HG02981 (cell line): Measurements from ENCODE around the gene GAS2L1.

Experiments
- ATAC-seq: cut with Tn5 transposase; IDR thresholded peaks from one replicate; pipeline ENCODE4 v1.9.1; 2021; ENCODE audit warnings: mild to moderate bottlenecking, moderate library complexity; ENCODE audit not compliant: unreplicated experiment

The GAS2L1 gene

DNA sequence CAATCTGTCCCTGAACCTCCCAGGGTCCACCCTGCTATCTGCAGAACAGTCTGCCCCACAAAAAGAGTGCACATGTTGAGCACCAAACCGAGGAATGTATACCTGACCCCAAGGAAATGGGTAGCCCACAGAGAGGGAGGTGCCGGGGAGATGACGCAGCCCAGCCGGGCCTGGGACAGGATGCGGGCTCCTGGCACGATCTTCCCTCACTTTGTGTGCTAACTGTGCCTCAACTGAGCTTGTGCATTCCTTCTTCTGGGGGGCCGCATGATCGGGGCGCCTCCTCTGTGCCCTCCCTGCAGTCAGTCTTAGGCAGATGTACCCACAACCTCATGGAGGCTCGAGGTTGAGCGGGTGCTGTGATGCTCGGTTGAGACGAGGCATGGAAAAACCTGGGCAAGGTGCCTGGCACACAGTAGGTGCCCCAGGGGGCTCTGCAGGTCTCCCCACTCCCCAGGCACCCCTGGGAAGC is 2.4 kb downstream of the GAS2L1 start:
- no peak for ATAC-seq

DNA sequence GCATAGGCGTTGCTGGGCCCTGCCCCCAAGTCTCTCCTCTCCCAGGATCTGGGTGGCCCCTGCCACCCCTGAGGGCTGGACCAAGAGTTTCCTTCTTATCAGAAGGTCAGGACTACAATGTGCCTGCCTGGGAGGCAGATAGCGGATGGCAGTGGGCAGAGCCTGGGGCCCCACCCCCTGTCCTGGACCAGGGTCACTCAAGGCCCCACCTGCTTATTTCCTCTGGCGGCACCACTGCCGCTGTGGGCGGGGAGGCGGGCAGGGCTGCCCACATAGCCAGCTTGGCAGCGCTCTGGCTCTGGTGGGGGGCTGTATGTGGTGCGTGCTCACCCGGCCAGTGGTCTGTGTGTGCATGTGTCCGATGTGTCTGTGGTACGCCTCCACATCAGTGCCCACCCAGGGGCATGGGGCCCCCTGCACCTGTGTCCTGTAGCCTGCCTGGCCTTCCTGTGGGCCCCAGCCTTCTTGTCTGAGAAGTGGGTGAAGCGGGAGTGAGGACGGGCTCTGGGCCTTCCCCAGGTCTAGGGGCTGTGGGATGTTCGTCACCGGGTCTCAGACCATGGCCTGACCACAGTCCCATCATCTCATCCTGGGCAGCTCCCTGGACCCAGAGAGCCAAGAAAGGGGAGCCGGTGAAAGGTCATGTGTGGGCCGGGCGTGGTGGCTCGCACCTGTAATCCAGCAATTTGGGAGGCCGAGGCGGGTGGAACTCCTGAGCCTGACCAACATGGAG is 3.0 kb downstream of the GAS2L1 start:
- no peak for ATAC-seq

DNA sequence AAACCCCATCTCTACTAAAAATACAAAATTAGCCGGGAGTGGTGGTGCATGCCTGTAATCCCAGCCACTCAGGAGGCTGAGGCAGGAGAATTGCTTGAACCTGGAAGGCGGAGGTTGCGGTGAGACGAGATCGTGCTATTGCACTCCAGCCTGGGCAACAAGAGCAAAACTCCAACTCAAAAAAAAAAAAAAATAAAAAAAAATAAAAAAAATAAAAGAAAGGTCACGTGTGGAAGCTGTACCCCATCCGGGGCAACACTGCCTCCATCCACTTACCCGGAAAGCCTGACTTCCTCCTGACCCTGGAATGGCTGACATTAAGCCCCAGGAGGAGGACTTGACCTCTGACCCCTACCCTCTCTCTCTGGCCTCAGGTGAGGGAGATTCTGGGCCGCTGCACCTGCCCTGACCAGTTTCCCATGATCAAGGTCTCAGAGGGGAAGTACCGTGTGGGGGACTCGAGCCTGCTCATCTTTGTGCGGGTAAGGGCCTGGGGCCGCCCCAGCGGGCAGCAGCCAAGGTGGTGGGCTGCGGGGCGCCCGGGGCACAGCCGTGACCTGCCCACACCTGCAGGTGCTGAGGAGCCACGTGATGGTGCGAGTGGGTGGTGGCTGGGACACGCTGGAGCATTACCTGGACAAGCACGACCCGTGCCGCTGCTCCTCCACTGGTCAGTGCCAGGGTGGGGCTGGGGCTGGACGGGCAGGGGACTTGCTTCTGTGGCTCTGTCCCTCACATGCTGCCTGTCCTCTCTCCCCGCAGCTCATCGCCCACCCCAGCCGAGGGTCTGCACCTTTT is 3.8 kb downstream of the GAS2L1 start:
- ATAC-seq: no peak

DNA sequence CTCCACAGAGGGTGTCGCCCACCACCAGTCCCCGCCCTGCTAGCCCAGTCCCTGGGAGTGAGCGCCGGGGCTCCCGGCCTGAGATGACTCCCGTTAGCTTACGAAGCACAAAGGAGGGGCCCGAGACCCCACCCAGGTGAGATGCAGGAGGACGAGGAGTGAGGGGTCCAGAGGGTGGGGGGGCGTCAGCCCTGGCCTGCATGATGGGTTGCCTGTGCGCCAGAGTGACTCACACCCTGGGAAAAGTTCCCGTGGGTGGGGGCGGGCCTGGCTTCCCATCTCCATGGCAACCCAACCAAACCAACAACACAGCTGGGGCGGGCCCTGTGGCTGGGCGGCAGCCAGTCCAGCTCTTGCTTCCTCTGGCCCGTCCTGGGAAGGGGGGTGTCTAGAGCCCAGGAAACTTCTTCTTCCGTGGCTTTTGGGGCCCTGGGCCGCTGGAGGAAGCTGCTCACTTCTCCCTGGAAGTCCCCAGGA is 4.5 kb downstream of the GAS2L1 start:
- ATAC-seq: no peak

DNA sequence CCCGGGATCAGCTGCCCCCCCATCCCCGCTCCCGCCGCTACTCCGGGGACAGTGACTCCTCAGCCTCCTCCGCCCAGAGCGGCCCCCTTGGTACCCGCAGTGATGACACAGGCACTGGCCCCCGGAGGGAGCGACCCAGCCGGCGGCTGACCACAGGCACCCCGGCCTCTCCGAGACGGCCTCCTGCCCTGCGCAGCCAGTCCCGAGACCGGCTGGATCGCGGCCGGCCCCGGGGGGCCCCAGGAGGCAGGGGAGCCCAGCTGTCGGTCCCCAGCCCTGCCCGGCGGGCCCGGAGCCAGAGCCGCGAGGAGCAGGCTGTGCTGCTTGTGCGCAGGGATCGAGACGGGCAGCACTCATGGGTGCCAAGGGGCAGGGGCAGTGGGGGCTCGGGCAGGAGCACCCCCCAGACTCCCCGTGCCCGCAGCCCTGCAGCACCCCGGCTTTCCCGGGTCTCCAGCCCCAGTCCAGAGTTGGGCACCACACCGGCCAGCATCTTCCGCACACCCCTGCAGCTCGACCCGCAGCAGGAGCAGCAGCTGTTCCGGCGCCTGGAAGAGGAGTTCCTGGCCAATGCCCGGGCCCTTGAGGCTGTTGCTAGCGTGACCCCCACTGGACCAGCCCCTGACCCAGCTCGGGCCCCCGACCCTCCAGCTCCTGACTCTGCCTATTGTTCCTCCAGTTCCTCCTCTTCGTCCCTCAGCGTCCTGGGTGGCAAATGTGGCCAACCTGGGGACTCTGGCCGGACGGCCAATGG is 5.2 kb downstream of the GAS2L1 start:
- no peak for ATAC-seq

DNA sequence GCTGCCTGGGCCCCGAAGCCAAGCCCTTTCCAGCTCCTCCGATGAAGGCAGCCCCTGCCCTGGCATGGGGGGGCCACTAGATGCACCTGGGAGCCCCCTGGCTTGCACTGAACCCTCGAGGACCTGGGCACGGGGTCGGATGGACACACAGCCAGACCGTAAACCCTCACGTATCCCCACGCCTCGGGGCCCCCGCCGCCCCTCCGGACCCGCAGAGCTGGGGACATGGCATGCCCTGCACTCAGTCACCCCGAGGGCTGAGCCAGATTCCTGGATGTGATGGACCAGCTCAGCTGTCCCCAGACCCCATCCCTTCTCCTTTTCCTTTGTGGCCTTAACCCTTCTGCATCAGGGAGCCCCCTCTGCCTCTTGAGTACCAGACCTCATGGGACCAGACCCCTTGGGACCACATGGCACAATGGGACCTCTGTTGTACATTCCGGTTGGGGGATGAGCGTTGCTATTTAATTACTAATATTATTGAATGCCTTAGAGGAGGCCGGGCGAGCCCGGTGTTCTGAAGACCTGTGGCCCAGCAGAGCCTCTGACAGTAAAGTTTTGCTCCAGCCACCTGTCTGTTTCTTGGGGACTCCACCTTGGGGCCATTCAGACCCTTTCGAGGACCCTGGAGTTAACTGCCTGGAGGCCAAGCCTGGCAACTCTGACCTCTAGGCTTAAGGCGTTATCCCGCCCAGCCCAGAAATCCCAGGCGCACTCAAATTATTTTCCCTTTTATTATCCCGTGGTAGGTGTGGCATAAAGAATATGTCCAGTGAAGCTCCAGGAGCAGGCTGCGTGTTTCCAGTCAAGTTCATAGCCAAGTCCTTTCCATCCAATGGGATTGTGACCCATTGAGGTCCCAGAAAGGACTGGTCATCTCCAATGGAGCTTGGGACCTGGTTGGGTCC is 6.0 kb downstream of the GAS2L1 start:
- no peak for ATAC-seq

DNA sequence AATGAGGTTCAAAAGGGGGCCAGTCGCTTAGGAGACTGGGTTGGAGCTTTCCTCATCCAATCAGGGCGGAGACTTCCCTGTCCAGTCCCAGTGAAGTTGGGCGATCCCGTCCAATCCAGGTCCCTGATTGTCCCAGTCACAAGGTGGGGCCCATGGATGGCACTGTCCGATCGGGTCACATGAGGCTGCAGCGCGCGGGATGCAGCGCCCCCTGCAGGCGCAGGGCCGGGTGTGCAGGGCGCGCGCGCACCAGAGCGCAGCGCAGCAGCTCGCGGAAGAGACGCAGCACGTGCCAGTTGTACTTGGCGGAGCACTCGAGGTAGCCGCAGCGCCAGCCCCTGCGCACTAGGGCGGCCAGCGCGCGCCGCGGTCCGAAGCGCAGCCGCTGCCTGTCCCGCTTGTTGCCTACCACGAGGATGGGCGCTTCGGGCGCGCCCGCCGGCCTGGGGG is 6.7 kb downstream of the GAS2L1 start:
- ATAC-seq: no peak

DNA sequence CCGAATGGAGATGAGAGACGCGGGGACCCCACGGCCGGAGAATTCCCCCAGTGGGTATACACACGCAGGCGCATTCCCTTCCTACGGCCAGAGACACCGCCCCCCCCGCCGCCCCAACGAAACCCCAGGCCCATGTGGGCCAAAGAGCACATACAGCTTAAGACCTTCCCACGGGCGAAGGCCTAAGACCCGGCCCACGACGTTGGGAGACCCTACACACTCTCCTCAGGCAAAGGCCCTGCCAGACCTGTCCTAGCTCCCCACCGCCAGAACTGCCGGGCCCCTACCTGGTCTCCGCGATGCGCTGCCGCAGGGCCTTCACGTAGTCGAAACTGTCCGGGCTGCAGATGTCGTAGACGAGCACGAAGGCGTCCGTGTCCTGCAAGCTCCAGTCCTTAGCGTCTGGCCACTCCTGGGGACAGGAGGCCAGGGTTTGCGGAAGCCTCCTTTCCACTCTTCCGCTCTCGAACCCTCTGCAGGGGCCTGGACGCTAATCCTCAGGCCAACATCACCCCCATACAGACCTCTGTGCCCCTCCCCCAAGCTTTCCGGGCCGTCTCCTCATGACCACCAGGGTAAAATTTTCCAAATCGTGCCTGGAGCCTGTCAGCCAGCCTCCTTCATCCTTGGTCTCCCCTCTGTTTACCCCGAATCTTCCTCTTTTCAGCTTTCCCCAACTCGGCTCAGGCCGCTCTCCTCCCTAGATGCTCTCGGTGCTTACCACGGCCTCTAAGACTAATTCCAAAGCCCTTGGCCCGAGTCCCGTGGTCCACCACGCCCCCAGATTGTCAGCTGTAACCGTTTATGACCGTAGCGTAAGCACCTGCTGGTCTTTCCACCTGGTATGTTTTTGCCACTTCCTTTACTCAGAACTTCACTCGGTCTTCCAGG is 7.4 kb downstream of the GAS2L1 start:
- ATAC-seq: no peak

DNA sequence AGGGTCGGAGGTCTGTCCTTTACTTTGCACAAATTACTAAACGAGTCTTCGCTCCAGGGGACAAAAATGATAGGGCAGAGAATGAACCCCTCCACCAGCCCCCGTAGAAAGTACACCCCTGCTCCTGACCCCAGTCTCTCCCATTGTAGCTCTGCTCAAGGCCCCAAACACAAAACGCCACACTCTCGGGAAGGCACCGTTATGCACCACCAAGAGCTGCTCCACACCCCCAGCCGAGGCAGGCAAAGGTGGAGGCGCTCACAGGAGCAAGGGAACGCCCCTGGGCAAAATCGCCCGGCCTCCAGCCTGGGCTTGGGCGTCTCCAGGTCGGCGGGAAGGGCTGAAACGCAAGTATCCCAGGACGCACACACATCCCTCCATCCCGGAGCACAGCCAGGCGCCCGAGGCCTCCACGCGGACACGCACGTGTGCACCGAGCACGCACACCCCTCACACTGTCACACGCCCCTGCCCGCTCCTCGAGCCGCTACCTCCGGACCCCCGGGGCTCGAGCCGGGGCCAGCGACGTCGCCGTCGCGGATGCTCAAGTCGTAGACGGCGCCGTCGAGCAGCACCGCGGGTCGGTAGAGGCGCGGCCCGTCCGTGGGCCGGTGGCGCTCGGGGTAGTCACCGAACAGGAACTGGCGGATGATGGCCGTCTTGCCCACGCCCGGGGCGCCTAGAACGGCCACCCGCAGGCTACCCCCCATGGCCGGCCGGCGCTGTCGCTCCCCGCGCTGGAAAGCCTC is 8.3 kb downstream of the GAS2L1 start:
- ATAC-seq: no peak

DNA sequence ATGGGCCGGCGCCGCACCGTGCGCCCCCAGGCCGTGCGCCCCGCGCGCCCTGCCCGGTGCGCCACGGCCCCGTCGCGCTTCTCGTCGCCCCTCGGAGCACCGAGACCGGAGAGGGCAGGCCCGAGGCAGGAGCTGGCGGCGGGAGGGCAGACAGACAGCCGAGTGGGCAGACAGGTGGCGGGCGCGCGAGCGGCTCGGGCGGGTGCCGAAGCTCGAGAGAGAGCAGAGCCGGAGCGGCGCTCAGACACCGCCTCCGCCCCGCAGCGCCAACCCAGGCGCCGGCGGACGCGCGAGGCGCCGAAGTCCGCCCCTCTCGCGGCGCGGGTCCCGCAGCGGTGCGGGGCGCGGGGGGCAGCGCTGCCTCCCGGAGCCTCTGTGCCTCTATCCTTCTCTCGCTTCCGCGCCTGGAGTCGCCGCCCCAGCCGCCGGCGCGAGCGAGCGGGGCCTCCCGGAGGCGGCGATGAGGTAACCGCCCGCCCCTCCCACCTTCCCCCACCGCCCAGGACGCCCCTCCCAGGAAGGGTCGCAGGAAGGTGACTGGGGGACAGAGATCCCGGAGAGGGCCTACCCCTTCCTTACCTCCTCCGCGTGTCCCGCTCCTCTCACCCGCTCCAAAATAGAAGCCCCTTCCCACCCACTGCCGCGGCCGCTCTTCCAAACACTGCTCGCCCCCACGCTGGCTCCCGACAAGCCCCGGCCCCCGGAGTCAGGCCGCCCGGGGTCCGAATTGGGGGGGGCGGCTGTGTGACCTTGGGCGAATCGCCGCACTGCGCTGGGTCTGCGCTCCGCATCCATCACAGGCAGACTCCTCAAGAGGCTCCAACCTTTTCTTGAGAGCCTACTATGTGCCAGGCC is 9.1 kb downstream of the GAS2L1 start, which contains the start of gene RASL10A:
TSS of gene RASL10A (minus strand) at position 412 of the 855 bp plus-strand sequence. CDS start 451 bp downstream, outside the sequence.
- ATAC-seq: no peak

DNA sequence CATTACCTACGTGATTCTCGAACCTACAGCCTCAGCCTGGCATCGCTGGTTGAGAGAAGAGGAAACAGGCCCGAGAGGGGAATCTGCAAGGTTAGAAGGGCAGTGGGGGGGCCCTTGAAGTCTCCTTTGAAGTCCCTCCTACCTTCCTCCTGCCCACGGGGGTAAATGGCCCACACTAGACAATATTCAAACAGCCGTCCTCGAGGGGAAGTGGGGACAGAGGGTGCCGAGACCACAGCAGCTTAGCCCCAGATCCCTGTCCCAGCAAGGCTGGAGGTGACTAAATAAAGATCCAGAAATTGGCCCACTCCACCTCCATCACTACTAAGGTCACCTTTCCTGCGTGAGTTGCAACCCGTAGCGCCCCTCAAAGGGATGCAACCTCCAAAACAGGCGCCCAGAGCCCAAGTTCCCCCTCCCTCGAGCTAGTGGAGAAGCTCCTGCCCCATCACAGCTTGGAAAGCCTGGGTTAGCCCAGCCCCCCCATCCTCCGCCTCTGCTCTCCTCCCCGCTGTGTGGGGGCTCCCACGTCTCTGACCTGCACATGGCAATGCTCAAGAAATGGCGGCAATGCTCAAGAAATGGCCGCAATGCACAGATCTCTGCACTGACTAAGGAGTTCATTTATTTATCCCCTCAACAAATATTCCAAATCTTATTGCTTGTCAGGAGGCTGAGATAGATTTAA is 9.8 kb downstream of the GAS2L1 start:
- no peak for ATAC-seq

DNA sequence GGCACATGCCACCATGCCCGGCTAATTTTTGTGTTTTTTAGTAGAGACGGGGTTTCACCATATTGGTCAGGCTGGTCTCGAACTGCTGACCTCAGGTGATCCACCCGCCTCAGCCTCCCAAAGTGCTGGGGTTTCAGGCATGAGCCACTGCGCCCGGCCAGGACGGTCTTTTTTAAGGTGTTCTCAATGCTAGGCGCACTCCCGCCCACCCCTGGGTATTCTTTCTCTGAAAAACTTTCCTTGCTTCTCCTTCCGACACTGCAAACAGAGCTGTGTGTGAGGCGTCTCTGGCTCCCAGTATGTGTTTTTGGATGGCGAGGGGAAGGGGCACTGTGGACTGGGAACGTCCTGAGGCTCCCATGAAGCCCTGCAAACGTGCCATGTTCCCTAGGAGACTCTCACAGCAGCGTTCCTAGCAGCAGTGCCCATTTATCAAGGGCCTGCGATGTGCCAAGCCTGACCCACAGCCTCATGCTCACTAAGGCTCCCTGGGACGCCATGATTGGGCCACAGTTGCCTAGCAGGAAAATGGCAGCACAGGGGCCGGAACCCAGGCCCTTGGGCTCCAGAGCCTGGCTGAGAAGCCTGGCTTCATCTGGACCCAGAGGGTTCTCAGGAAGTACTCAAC is 11.5 kb downstream of the GAS2L1 start:
- ATAC-seq: no peak

DNA sequence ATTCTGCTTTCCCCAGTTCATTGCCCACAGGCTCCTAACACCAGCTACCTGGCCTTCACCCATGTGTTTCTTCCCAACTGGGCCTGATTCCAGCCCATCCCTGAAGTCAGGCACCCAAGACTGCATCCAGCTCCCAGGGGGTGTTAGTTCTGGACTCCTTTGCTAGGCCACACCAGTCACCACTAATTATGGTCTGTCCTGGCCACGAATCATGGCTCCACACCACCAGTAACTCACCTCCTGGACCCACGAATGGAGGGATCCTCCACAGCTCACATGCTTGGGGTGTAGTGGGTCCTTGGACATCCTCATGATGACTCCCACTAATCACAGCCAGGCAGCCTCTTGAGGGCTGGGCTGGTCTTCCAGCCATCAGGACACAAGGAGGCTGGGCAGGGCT is 12.6 kb downstream of the GAS2L1 start:
- no peak for ATAC-seq

DNA sequence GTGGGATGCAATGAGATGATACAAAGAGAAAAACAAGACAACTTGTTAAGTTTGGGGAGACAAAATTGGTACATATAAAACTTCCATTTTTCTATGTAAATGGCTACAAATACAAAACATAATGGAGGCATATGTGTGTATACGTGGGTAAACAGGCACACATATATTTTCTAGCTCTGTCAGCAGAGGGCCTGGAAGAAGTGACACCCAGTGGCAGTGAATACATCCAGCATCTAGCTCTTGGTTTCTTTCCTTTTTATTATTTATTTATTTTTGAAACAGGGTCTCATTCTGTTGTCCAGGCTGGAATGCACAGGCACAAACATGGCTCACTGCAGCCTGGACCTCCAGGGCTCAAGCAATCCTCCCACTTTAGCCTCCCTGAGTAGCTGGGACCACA is 14.1 kb downstream of the GAS2L1 start:
- ATAC-seq: no peak

DNA sequence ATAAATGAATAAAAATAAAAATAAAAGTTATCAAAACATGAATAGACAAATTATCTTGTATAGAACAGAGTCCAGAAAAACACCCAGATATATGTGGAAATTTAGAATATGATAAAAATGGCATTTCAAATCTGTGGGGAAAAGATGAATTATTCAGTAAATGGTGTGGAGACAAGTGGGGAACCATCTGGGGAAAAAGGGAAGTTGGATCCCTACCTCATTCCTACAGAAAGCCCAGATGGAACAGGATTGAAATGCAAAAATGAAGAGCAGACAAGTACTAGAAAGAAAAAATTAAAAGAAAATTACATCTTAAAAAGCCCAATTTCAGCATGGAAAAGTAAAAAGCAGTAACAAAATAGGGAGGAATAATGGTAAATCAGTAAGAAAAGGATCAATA is 17.2 kb downstream of the GAS2L1 start:
- no peak for ATAC-seq

DNA sequence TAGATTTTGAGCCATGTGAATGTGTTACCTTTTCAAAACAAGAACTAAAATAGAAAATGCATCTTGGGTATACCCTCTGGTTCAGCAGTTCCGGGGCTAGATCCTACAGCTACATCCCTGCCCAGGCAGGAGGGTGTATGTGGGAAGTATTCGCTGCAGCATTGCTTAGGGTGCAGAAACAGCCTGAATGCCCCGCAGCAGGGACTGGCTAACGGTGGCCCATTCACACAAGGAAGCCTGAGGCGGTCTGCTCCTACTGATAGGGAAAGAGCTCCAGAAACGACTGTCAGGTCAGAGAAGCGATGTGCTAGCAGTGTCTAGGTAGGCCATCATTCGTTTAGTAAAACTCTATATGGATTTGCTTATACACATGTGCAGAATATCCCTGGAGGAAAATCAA is 18.9 kb downstream of the GAS2L1 start:
- no peak for ATAC-seq
